Rectal smooth muscle tissue (tissue), 1 donor: Measurements from ENCODE around the gene DUOX1.

Experiments used
- H3K27ac ChIP-seq: one replicate; pipeline ENCODE4 v1.7.0; 2013; ENCODE audit warnings: low read depth, low read length, inconsistent platforms
- H3K27me3 ChIP-seq: one replicate; pipeline ENCODE4 v1.7.0; 2013; ENCODE audit warnings: low read length; ENCODE audit not compliant: control insufficient read depth, insufficient read depth
- H3K36me3 ChIP-seq: one replicate; pipeline ENCODE4 v1.7.0; 2013; ENCODE audit warnings: low read length; ENCODE audit not compliant: control insufficient read depth, insufficient read depth
- H3K4me1 ChIP-seq: one replicate; pipeline ENCODE4 v1.7.0; 2013; ENCODE audit warnings: low read length; ENCODE audit not compliant: control insufficient read depth, insufficient read depth
- H3K4me3 ChIP-seq: one replicate; pipeline ENCODE4 v1.7.0; 2013; ENCODE audit warnings: low read length
- H3K9ac ChIP-seq: one replicate; pipeline ENCODE4 v1.7.0; 2013; ENCODE audit warnings: low read length

The DUOX1 gene

DNA sequence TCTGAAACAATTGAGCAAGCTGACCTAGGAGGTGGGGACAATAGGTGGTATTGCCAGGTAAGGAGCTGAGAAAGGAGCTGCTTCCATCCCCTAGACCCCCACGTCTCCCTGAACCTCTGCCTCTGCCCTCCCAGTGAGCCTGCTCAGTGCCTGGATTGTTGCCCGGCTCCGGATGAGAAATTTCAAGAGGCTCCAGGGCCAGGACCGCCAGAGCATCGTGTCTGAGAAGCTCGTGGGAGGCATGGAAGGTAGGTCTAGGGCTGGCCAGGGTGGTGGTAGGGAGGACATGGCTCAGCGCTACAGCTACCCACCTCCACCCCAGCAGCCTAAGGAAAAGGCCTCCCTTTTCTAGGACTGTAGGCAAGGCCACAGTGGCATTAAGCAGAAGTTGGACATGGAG lies 13.3 kb downstream of the DUOX1 start:
- no peaks in the 10 kb centered on the region for H3K36me3 ChIP-seq

DNA sequence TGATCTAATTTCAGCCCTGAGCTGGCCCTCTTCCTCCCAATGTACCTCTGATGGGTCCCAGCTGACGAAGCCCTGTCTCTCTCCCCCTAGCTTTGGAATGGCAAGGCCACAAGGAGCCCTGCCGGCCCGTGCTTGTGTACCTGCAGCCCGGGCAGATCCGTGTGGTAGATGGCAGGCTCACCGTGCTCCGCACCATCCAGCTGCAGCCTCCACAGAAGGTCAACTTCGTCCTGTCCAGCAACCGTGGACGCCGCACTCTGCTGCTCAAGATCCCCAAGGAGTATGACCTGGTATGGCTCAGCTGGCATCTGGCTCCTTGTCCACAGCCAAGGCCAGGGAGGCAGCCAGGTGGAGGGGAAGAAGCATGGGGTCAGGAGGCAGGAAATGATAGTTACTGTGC lies 14.2 kb downstream of the DUOX1 start:
- Histone ChIP-seq H3K36me3 (no peaks in the 10 kb centered on the region), H3K4me3 (no peak overlapping the region), H3K27ac (no peak overlapping the region), H3K9ac (no peak overlapping the region), H3K4me1 (no peaks in the 10 kb centered on the region), H3K27me3 (no peaks in the 10 kb centered on the region)

More for the DNA sequence above, 13.3 kb downstream of the DUOX1 start:
- H3K4me1 ChIP-seq: no peaks in the 10 kb centered on the region
- H3K4me3 ChIP-seq: no peak overlapping the region
- no peak overlapping the region for H3K27ac ChIP-seq
- H3K27me3 ChIP-seq: no peaks in the 10 kb centered on the region
- no peak overlapping the region for H3K9ac ChIP-seq

DNA sequence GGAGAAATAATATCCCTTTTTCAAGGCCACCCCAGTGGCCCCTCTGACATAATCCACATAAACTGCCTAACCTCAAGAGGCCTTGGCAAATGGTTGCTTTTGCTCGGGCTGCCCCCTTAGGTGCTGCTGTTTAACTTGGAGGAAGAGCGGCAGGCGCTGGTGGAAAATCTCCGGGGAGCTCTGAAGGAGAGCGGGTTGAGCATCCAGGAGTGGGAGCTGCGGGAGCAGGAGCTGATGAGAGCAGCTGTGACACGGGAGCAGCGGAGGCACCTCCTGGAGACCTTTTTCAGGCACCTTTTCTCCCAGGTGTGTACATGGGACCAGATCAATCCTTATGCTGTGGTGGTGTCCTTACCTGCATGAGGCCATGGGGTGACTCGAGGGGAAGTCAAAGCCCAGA lies 15.0 kb downstream of the DUOX1 start:
- Histone ChIP-seq H3K36me3 (no peaks in the 10 kb centered on the region), H3K4me1 (no peaks in the 10 kb centered on the region), H3K27me3 (no peaks in the 10 kb centered on the region), H3K27ac (no peak overlapping the region), H3K9ac (no peak overlapping the region), H3K4me3 (no peak overlapping the region)

- no peak overlapping the region for H3K27ac ChIP-seq
- no peaks in the 10 kb centered on the region for H3K4me1 ChIP-seq
- no peaks in the 10 kb centered on the region for H3K36me3 ChIP-seq
- no peak overlapping the region for H3K9ac ChIP-seq
- no peak overlapping the region for H3K4me3 ChIP-seq
- no peaks in the 10 kb centered on the region for H3K27me3 ChIP-seq
Measured at GRCh38 chr15:45146405-45146804, 16.6 kb downstream of the DUOX1 start.

DNA sequence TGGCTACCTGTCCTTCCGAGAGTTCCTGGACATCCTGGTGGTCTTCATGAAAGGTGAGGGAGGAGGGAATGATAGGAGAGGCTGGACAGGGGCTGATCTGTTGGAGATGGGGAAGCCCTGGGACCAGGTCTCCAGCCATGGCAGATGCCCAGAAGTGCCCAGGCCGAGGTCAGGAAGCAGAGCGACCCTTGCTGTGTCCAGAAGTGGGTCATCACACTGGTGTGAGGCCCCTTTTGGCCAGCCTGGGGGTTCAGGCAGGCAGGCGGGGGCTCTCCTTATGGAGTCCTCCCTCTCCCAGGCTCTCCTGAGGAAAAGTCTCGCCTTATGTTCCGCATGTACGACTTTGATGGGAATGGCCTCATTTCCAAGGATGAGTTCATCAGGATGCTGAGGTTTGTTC lies 17.8 kb downstream of the DUOX1 start:
- no peaks in the 10 kb centered on the region for H3K27me3 ChIP-seq
- no peak overlapping the region for H3K9ac ChIP-seq
- no peak overlapping the region for H3K27ac ChIP-seq
- H3K36me3 ChIP-seq: no peaks in the 10 kb centered on the region
- no peak overlapping the region for H3K4me3 ChIP-seq
- H3K4me1 ChIP-seq: no peaks in the 10 kb centered on the region

GRCh38 chr15:45148076-45149059 lies 18.6 kb downstream of the DUOX1 start:
- Histone ChIP-seq H3K27ac (no peak overlapping the region), H3K36me3 (no peaks in the 10 kb centered on the region), H3K4me3 (no peak overlapping the region), H3K4me1 (no peaks in the 10 kb centered on the region), H3K9ac (no peak overlapping the region), H3K27me3 (no peaks in the 10 kb centered on the region)

GRCh38 chr15:45149060-45149459 lies 19.3 kb downstream of the DUOX1 start:
- Histone ChIP-seq H3K4me1 (no peaks in the 10 kb centered on the region), H3K36me3 (no peaks in the 10 kb centered on the region), H3K4me3 (no peak overlapping the region), H3K27ac (no peak overlapping the region), H3K27me3 (no peaks in the 10 kb centered on the region), H3K9ac (no peak overlapping the region)

DNA sequence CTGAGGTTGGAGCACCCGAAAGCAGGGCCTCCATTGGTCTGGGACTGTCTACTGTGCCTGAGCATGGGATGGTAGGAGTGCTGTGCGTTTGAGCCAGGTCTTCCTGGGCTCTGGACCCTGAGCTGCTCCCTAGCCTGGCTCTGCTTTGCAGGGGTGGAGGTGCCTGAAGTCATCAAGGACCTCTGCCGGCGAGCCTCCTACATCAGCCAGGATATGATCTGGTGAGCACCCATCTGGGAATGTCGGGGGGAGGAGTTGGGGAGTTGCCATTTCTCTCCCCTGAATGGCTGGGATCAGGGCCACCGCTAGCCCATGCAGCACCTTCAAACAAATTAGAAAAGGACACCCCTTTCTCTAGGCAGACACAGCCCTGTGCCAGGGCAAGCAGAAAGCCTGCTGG lies 20.7 kb downstream of the DUOX1 start:
- no peak overlapping the region for H3K4me3 ChIP-seq
- H3K36me3 ChIP-seq: no peaks in the 10 kb centered on the region
- no peaks in the 10 kb centered on the region for H3K27me3 ChIP-seq
- no peak overlapping the region for H3K9ac ChIP-seq
- no peak overlapping the region for H3K27ac ChIP-seq
- H3K4me1 ChIP-seq: no peaks in the 10 kb centered on the region

DNA sequence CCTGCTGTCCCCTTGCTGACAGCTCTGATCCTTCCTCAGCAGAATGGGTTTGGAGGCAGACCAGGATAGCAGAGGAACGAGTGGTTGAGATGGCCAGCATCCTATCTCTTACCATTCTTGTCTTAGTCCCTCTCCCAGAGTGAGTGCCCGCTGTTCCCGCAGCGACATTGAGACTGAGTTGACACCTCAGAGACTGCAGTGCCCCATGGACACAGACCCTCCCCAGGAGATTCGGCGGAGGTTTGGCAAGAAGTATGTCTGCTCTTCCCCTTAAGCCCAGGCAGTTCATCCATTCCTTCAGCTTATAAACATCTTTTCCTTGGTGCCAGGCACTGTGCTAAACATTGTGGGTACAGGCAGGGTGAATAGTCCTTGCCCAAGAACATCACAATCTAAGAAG lies 21.2 kb downstream of the DUOX1 start:
- Histone ChIP-seq H3K36me3 (no peaks in the 10 kb centered on the region), H3K27me3 (no peaks in the 10 kb centered on the region), H3K4me1 (no peaks in the 10 kb centered on the region), H3K4me3 (no peak overlapping the region), H3K9ac (no peak overlapping the region), H3K27ac (no peak overlapping the region)

DNA sequence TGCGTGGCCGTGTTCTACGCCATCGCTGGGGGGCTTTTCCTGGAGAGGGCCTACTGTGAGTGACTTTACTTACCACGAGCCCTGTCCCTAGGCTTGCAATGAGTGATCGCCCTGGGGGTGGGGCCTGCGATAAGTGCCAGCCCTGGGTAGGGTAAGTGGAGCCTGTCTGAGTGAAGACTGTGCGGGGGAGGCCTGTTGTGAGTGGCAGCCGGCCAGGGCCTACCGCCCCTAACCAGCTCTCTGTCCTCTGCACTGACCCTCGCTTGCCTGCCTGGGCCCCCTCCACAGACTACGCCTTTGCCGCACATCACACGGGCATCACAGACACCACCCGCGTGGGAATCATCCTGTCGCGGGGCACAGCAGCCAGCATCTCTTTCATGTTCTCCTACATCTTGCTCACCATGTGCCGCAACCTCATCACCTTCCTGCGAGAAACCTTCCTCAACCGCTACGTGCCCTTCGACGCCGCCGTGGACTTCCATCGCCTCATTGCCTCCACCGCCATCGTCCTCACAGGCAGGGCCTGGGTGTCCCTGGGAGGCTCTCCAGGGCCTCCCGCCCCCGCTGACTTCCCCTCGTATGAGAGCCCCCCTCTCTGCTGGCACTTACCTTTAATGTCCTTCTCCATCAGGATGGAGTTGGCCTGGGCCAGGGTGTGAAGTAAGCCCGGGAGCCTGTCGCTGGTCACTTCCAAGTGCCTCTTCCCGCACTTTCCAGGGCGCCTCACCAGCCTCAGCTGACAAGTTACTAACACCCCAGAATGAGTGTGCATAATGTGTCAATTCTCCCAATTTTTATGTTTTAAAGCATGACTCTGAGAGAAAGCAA lies 22.4 kb downstream of the DUOX1 start:
- Histone ChIP-seq H3K36me3 (no peaks in the 10 kb centered on the region), H3K27ac (no peak overlapping the region), H3K4me3 (no peak overlapping the region), H3K4me1 (no peaks in the 10 kb centered on the region), H3K9ac (no peak overlapping the region), H3K27me3 (no peaks in the 10 kb centered on the region)

- H3K9ac ChIP-seq: no peak overlapping the region
- H3K4me3 ChIP-seq: no peak overlapping the region
- H3K4me1 ChIP-seq: no peaks in the 10 kb centered on the region
- H3K27me3 ChIP-seq: no peaks in the 10 kb centered on the region
- H3K27ac ChIP-seq: no peak overlapping the region
- no peaks in the 10 kb centered on the region for H3K36me3 ChIP-seq
Measured at GRCh38 chr15:45155739-45156138, 25.9 kb downstream of the DUOX1 start.

GRCh38 chr15:45156744-45157455 lies 27.1 kb downstream of the DUOX1 start:
- no peaks in the 10 kb centered on the region for H3K36me3 ChIP-seq
- H3K27me3 ChIP-seq: no peaks in the 10 kb centered on the region
- no peaks in the 10 kb centered on the region for H3K4me1 ChIP-seq
- no peak overlapping the region for H3K9ac ChIP-seq
- no peak overlapping the region for H3K4me3 ChIP-seq
- no peak overlapping the region for H3K27ac ChIP-seq
